ENCODE data around the gene EIF4G1. TPM values are rescaled to one million over a fixed set of nuclear protein-coding genes. Genes with fewer than 3 reads are reported as not detected.

EIF4G1 gene
- total RNA-seq, 2 donors from 2014 or later: 242 to 551 TPM

DNA sequence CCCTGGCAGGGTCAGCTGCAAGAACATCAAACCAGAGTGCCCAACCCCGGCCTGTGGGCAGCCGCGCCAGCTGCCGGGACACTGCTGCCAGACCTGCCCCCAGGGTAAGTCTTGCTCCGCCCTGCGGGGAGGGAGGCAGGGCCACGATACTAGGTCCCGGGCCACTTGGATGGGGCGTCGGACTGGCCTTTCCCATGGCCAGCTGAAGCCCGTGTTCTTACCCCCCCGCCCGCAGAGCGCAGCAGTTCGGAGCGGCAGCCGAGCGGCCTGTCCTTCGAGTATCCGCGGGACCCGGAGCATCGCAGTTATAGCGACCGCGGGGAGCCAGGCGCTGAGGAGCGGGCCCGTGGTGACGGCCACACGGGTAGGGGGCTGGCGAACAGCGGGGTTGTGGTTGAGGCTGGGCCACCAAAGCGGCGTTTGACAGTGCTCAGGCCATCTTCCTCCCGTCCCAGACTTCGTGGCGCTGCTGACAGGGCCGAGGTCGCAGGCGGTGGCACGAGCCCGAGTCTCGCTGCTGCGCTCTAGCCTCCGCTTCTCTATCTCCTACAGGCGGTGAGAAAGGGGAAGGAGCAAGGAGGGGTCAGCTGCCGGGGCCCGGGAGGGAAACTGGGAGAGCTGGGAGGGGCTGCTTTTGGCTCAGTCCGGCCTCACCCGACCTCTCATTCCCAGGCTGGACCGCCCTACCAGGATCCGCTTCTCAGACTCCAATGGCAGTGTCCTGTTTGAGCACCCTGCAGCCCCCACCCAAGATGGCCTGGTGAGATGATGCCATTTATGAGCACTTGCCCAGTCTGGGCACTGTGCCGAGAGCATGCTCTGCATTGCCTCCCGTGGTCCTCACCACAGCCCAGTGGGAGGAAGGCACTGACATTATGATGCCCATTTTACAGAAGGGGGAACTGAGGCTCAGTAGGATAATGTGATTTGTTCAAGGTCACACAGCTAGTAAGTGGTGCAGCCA, 67.1 kb downstream of the EIF4G1 start:
- no peaks in the 10 kb centered on the region for H3K4me1 Mint-ChIP-seq
- H3K4me3 Mint-ChIP-seq: peak overlapping the region; percentile 49
- no peak overlapping the region for H3K27ac Mint-ChIP-seq
- H3K27me3 Mint-ChIP-seq: peaks cover 43% of the 10 kb centered on the region
- H3K9me3 Mint-ChIP-seq: no peaks in the 10 kb centered on the region
- no peaks in the 10 kb centered on the region for H3K36me3 Mint-ChIP-seq (ENCODE audit: low read depth)
- ATAC-seq (replicated peaks): peak; percentile 13

DNA sequence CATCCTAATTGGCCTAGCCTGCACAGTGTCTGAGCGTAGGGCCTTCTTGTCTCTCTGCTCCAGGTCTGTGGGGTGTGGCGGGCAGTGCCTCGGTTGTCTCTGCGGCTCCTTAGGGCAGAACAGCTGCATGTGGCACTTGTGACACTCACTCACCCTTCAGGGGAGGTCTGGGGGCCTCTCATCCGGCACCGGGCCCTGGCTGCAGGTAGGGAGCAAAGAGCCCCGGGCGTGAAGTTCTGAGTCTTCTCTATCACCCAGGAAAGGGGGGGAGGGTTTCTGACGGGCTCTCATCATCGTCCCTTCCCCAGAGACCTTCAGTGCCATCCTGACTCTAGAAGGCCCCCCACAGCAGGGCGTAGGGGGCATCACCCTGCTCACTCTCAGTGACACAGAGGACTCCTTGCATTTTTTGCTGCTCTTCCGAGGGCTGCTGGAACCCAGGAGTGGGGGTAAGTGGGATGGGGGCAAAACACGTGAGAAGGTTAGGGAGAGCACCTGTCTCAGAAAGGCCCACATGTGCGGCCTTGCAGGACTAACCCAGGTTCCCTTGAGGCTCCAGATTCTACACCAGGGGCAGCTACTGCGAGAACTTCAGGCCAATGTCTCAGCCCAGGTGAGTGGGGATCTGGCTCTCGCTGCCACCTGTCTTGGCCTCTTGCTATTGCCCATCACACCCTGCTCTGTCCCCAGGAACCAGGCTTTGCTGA, 68.1 kb downstream of the EIF4G1 start:
- Mint-ChIP-seq H3K4me3 (no peak overlapping the region), H3K4me1 (no peaks in the 10 kb centered on the region), H3K27ac (no peak overlapping the region), H3K27me3 (peaks cover 37% of the 10 kb centered on the region), H3K9me3 (no peaks in the 10 kb centered on the region), H3K36me3 (ENCODE audit: low read depth) (no peaks in the 10 kb centered on the region)
- no peak for ATAC-seq (replicated peaks)

DNA sequence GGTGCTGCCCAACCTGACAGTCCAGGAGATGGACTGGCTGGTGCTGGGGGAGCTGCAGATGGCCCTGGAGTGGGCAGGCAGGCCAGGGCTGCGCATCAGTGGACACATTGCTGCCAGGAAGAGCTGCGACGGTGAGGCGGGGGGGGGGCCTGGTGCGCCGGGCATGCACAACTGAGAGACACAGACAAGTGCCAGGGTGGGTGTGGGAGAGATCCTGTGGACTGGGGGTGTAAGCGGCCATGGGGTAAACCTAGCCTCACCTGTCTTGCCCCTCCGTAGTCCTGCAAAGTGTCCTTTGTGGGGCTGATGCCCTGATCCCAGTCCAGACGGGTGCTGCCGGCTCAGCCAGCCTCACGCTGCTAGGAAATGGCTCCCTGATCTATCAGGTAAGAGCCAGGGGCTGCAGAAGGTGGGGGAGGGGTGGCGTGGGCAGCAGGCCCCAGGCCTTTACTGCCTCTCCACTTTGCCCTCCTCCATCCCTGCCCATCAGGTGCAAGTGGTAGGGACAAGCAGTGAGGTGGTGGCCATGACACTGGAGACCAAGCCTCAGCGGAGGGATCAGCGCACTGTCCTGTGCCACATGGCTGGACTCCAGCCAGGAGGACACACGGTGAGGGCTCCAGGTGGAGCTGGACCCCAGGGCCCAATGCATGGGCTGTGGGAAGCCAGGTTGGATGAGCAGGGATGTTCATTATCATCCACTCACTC, 68.8 kb downstream of the EIF4G1 start:
- no peak overlapping the region for H3K4me3 Mint-ChIP-seq
- H3K27me3 Mint-ChIP-seq: peaks cover 36% of the 10 kb centered on the region
- no peak overlapping the region for H3K27ac Mint-ChIP-seq
- ATAC-seq (replicated peaks): no peak
- H3K36me3 Mint-ChIP-seq (ENCODE audit: low read depth): no peaks in the 10 kb centered on the region
- no peaks in the 10 kb centered on the region for H3K4me1 Mint-ChIP-seq
- H3K9me3 Mint-ChIP-seq: no peaks in the 10 kb centered on the region

DNA sequence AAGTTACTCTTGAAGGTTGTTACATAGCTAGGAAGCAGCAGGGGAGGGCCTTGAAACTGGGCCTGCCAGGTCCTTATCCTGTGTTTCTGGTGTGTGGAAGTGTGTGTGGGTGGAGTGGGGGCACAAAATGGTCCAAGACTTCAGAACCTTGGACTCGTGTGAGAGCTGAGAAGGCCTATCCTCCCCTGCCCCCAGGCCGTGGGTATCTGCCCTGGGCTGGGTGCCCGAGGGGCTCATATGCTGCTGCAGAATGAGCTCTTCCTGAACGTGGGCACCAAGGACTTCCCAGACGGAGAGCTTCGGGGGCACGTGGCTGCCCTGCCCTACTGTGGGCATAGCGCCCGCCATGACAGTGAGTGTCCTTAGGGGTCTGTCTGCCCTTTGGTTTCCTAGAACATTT, 69.9 kb downstream of the EIF4G1 start:
- H3K4me3 Mint-ChIP-seq: no peak overlapping the region
- no peaks in the 10 kb centered on the region for H3K4me1 Mint-ChIP-seq
- H3K27ac Mint-ChIP-seq: no peak overlapping the region

More for the DNA sequence above, 69.9 kb downstream of the EIF4G1 start:
- Mint-ChIP-seq H3K9me3 (no peaks in the 10 kb centered on the region), H3K36me3 (ENCODE audit: low read depth) (no peaks in the 10 kb centered on the region), H3K27me3 (peaks cover 27% of the 10 kb centered on the region)
- no peak for ATAC-seq (replicated peaks)

Other genes starting within 250 kb of the EIF4G1 start
- not detected for gene HTR3E, start 217.5 kb upstream of the EIF4G1 start, total RNA-seq
- 10 to 100 TPM; 48.7 to 64.6 TPM for gene EIF2B5, start 179.2 kb upstream of the EIF4G1 start, total RNA-seq
- gene DVL3, start 159.2 kb upstream of the EIF4G1 start, total RNA-seq: 10 to 100 TPM; 40.3 to 42.5 TPM
- 100 to 1,000 TPM; 206 to 244 TPM for gene AP2M1, start 139.8 kb upstream of the EIF4G1 start, total RNA-seq
- 10 to 100 TPM; 75.5 to 93.5 TPM for gene ABCF3, start 128.4 kb upstream of the EIF4G1 start, total RNA-seq
- not detected for gene VWA5B2, start 85.0 kb upstream of the EIF4G1 start, total RNA-seq
- gene ALG3, start 65.6 kb upstream of the EIF4G1 start, total RNA-seq: 10 to 100 TPM; 33.4 to 49.9 TPM
- gene EEF1AKMT4, start 64.9 kb upstream of the EIF4G1 start, total RNA-seq: 10 to 100 TPM in 1 of 2 donors, 1 to 10 TPM in 1; 8.0 to 13.6 TPM
- gene CAMK2N2, start 53.1 kb upstream of the EIF4G1 start, total RNA-seq: 1 to 10 TPM in 1 of 2 donors, under 1 TPM in 1; 0.64 to 1.2 TPM
- gene ECE2, start 38.6 kb upstream of the EIF4G1 start, total RNA-seq: not detected
- 100 to 1,000 TPM; 143 to 311 TPM for gene PSMD2, start 15.4 kb upstream of the EIF4G1 start, total RNA-seq
- gene FAM131A, start 23.0 kb downstream of the EIF4G1 start, total RNA-seq: 1 to 10 TPM; 2.5 to 6.7 TPM
- gene CLCN2, start 47.0 kb downstream of the EIF4G1 start, total RNA-seq: 10 to 100 TPM in 1 of 2 donors, 1 to 10 TPM in 1; 9.5 to 13.7 TPM
- 100 to 1,000 TPM; 156 to 183 TPM for gene POLR2H, start 47.1 kb downstream of the EIF4G1 start, total RNA-seq
- gene THPO, start 63.6 kb downstream of the EIF4G1 start, total RNA-seq: not detected
- gene CHRD, start 65.4 kb downstream of the EIF4G1 start, total RNA-seq: under 1 TPM; 0.05 to 0.39 TPM
- gene EPHB3, start 247.2 kb downstream of the EIF4G1 start, total RNA-seq: under 1 TPM in 1 of 2 donors, not detected in 1; 0.11 TPM